Stimulated activated CD4-positive, alpha-beta T cell treated with anti-CD3 and anti-CD28 coated beads, Interleukin-4, amount 100 ng/mL, for 1 hour (primary cell): Measurements from ENCODE around the gene IPO7.
"Not testable (repeated sequence)": the region's sequence is repeated elsewhere in the genome, so short reads cannot be mapped to it uniquely, and the experiment has no call there.

Experiments
- DNase-seq: peaks from one replicate; pipeline ENCODE4 v3.0.0-alpha.2; 2020

IPO7 gene

GRCh38 chr11:9399466-9399865 lies 15.0 kb downstream of the IPO7 start:
- DNase-seq: no peak

- DNase-seq: not testable (repeated sequence)
These were observed 17.4 kb downstream of the IPO7 start for GRCh38 chr11:9401884-9402283.

- no peak for DNase-seq
These were observed 44.3 kb downstream of the IPO7 start for GRCh38 chr11:9428706-9429105.

GRCh38 chr11:9438611-9439010 lies 54.2 kb downstream of the IPO7 start:
- no peak for DNase-seq

GRCh38 chr11:9446230-9446629 lies 61.8 kb downstream of the IPO7 start:
- DNase-seq: no peak

DNA sequence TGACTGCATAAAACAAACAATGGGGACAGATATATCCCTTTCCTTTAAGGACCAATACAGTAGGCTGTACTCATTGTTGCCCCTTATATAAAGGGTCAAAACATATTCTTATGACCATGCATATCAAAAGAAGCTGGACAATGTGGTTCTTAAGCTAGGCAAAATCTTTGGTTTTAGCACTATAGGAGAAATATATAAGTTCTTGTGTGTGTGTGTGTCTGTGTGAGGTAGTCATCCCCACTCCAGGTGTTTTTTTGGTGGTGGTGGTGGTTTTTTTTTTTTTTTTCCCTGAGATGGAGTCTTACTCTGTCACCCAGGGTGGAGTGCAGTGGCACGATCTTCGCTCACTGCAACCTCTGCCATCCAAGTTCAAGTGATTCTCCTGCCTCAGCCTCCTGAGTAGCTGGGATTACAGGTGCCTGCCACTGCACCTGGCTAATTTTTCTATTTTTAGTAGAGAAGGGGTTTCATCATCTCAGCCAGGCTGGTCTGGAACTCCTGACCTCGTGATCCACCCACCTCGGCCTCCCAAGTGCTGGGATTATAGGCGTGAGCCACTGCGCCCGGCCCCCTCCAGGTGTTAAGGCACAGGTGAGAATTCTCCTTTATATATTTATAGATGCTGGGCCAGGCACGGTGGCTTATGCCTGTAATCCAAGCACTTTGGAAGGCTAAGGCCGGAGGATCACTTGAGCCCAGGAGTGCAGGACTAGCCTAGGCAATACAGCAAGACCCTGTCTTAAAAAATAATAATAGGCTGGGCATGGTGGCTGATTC lies 64.3 kb downstream of the IPO7 start:
- no peak for DNase-seq

DNA sequence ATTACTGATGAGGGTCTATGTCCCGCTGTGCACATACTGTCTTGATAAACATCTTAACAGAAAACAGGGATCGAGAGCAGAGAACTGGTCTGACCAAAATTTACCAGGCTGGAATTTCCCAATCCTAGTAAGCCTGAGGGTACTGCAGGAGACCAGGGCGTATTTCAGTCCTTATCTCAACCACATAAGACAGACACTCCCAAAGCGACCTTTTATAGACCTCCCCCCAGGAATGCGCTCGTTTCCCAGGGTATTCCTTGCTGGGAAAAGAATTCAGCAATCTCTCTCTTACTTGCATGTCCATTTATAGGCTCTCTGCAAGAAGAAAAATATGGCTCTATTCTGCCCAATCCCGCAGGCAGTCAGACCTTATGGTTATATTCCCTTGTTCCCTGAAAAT lies 67.6 kb downstream of the IPO7 start:
- DNase-seq: not testable (repeated sequence)

DNA sequence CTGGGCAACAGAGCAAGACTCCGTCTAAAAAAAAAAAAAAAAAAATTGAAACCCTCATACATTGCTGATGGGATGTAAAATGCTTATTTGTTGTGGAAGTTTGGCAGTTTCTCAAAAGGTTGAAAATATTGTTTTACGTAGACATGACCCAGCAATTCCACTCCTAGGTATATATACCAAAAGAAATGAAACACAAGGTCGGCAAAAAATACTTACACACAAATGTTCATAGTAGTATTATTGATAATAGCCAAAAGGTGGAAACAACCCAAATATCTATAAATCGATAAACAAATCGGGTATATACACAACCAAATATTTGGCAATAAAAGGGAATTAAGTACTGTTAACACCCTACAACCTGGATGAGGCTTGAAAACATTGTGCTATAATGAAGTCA lies 71.3 kb downstream of the IPO7 start:
- no peak for DNase-seq

DNA sequence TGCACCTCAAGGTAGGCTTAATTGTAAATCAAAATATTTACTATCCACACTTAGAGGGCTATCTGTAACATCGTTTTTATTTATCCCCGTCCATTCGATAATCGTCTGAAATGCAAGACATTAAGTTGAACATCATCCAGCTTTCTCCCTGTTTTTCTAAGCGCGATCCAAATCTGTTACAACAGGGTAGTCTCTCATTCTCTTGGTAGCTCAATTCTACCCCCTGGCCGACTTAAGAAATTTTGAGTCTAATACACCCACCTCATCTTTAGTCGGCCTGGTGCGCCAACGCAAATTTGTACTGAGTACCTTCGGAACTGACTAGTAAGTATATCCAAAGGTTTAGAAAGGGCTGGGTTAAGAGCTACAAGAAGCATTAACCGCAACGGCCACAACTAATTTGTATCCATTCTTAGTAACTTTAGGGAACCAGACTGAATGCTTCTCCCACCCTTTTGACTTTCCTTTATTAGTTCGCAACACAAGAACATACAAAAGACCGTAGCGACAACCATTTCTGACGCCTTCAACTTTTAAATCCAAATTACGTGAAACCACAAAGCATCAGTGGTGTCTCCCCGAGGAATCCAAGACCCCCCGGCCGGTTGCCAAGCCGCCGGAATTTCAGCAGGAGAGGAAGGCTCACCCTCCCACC lies 75.3 kb downstream of the IPO7 start:
- DNase-seq: peak; percentile 19

DNA sequence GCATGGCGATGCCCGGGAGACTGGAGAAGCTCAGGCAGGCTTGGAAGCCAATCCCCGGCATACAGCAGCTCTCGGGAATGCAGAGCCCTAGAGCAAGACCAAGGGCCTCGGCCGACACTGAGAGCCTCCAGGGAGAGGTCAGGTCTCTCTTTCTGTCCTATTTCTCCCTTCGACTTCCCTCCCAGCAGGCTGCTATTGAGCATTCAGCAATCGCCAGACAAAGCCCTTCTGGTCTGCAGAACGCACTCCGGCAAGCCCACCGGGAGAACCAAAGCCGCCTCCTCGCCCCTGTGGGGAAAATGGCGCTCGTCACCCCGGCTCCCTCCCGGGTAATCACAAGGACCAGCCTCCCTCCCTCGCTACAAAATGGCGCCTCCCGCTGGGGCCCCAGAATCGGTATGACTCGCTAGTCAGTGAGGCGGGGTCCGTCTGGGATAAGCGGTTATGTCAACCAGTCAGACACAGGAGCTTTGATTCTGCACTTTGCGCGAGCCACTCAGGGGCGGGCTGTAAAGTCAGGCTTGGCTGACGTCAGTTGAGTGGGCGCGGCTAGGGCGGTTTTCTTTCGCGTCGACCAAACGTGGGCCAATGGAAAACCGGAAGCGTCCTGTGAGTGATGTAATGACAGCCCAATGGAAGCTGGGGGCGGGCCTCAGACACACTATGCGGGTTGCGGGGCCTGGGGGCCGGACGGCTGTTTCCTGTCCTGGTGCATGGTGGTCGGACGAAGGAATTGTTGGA lies 76.0 kb downstream of the IPO7 start, which contains the start of gene ZNF143:
TSS of gene ZNF143 (plus strand) at position 691 of the 741 bp plus-strand sequence. CDS start 10,297 bp downstream, outside the sequence.
- peak; percentile 100 for DNase-seq

DNA sequence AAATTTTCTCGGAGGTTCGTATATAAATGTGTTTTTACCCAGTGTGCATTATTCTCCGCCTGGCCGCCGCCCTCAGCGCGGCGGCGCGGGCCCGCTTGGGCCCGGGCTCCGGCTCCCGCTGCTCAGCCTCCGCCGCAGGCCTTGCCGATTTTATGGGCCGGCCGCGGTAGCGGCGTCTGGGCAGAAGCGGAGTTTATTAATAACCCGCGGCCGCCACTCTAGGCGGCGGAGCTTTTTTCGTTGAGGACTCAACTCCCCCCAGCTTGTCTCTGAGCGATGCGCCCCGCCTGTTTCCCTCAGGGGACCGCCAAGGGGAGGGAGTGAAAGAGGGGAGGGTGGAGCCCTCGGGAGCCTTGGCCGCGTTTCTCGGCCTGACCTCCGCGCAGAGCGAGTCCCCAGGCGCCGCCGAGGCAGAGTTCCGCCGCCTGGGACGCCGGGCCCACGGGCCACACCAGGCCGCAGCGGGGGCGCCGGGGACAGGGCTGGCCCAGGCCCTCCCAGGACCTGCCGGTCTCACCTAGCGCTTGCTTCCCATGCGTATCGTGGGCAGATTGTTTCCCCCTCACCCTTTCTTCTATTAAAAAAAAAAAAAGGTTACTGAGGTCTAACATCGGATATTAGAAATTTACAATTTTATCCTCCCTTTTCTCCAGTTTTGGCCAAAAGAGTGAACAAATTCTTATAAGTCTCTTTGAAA lies 76.8 kb downstream of the IPO7 start:
- peak; percentile 72 for DNase-seq

GRCh38 chr11:9461760-9462134 lies 77.3 kb downstream of the IPO7 start:
- no peak for DNase-seq

- no peak for DNase-seq
These were observed 77.8 kb downstream of the IPO7 start for GRCh38 chr11:9462172-9462799.

DNA sequence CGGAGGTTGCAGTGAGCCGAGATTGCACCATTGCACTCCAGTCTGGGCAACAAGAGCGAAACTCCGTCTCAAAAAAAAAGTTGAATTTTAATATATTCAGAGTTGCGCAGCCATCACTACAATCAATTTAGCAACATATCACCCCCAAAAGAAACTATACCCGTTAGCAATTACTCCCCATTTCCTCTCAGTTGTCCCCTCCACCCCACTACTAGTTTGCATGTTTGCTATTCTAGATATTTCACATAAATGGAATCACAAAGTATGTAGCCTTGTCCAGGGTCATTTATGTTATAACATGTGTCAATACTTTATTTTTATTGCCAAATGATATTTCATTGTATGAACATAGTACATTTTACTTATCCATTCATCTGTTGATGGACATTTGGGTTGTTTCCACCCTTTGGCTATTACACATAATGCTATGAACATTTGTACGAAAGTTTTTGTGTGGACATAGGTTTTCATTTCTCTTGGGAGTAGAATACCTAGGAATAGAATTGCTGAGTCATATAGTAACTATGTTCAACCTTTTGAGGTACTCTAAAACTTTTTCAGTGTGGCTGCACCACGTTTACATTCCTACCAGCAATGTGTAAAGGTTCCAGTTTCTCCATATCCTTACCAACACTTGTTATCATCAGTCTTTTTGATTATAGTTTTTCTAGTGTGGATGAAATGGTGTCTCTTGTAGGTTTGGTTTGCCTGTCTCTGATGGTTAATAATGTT lies 78.5 kb downstream of the IPO7 start:
- DNase-seq: no peak

- DNase-seq: no peak
These were observed 86.3 kb downstream of the IPO7 start for GRCh38 chr11:9470765-9471164.

DNA sequence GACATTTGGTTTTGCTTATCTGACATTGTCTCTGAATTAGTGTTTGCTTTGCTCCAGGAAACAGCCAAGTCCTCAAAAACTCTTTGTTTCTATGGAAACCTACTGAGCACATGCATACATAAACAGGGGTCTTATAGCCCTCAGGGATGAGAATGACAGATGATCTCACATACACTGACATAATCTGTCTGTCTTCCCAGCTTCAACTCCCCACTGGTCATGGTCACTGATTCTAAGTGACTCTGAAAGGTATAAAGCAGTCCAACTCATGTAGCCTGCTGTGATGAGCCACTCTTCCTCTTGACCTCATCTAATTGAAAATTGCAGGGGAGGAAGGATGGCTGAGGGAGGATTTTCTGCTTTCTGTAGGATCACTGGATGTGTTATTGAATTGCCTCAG lies 89.0 kb downstream of the IPO7 start:
- DNase-seq: no peak

DNA sequence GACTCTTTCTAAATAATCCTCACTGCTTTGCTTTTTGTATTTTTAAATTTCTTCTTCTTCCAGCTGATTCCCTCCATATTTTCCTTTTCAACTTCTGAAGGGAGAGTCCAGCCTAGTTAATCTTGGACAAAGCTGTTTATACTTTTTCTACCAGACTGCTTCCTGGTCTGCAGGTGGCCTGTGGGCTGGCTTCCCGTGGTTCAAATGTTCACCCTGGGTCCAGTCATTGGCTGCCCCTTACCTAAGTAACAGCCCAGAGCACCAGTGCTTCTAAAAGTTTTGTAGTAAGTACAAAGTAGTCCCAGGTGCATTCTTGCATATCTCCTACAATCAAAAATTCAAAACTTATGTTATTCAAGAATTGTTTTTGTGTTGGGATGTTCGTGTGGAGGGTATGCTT lies 95.4 kb downstream of the IPO7 start:
- DNase-seq: no peak

DNA sequence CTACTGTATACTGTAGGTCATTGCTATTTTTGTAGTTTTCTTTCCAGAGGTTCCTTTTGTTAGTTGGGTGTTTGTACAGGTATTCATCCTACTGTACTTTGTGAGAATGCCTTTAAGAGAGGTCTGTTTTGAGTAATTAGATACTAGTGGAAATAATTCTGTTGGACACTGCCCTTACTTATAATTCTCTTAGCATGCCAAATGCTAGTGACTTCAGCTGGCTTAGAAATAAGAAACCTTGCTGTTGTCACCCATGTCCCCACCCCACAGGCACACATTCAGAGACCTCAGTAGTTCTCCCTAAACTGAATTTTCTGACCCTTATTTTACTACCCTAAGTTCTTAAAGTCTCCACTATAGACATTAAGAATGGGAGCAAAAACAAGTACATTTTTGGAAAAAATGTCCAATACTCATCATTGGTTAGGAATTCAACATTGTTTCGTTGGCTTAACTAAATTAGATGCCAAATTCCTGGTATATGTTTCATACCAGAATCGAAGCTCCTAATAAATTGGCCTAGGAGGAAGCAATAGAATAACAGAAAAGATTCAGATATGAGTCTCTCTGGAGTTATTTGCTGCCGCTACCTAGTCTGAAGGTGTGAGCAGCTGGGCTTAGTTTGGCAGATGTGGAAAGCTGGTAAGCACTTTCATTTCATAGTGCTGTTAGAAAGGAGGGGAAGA lies 104.8 kb downstream of the IPO7 start:
- DNase-seq: no peak

DNA sequence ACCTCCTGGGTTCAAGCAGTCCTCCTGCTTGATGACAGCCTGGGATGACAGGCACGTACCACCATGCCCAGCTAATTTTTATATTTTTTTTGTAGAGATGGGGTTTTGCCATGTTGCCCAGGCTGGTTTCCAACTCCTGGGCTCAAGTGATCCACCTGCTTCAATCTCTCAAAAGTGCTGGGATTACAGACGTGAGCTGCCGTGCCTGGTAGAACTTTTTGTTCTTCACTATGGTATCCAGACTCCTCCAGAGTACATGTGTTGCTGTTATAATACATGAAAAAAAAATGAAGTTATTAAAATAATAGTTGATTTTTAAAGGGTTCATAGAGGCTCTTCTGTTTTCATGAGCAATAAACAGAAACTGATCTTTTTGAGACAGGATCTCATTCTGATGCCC lies 105.9 kb downstream of the IPO7 start:
- no peak for DNase-seq

DNA sequence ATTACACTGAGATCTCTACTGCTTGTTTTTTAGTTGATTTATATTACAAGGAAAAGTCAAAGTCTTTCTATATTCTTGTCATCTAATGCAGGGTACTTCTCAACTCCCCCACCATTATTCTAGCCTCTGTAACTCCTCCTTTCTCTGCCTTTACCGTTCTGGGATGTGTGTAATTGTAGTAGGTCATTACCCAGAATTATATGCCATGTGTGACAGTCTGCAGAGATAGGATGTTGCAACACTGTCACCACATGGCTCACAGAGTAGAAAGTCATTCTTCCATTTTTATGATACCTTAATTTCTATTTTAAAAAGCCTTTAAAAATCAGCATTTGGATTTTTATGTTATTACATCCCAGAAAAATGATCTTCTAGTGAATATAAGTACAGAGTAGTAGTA lies 109.0 kb downstream of the IPO7 start:
- DNase-seq: no peak

DNA sequence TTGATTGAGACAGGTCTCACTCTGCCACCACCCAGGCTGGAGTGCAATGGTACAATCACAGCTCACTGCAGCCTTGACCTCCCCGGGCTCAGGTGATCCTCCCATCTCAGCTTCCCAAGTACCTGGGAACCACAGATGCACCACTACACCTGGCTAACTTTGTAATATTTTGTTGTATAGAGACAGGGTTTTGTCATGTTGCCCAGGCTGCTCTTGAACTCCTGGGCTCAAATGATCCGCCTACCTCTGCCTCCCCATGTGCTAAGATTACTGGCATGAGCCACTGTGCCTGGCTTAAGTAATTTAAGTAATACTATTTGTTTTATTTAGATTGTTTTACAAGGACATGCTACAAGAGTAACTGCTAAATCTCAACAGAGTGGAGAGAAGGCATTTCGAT lies 109.9 kb downstream of the IPO7 start:
- no peak for DNase-seq
